Trophoblast cell (in vitro differentiated cells and primary cell): ENCODE data around the gene EXOC4.
"Not testable (repeated sequence)": the region's sequence is repeated elsewhere in the genome, so short reads cannot be mapped to it uniquely, and the experiment has no call there.

Source experiments
- DNase-seq, 2 donors: peaks; one replicate each; pipeline ENCODE4 v3.0.0-alpha.2; 2016
- H2AFZ ChIP-seq: 2 replicates; pipeline ENCODE4 v1.6.1; 2013; ENCODE audit warnings: low read length, moderate library complexity, mild to moderate bottlenecking; ENCODE audit not compliant: insufficient read depth, poor library complexity
- H2AK5ac ChIP-seq: 2 replicates; pipeline ENCODE4 v1.6.1; 2013; ENCODE audit warnings: mild to moderate bottlenecking, low read length
- H2BK120ac ChIP-seq: 2 replicates; pipeline ENCODE4 v1.6.1; 2013; ENCODE audit warnings: low read length, mild to moderate bottlenecking, moderate library complexity; ENCODE audit not compliant: insufficient read depth, poor library complexity
- H2BK12ac ChIP-seq: 2 replicates; pipeline ENCODE4 v1.6.1; 2013; ENCODE audit warnings: mild to moderate bottlenecking, low read length, moderate library complexity
- H2BK5ac ChIP-seq: 2 replicates; pipeline ENCODE4 v1.6.1; 2013; ENCODE audit warnings: low read length, low read depth, moderate library complexity, mild to moderate bottlenecking; ENCODE audit not compliant: poor library complexity
- H3K14ac ChIP-seq: 2 replicates; pipeline ENCODE4 v1.6.1; 2013; ENCODE audit warnings: mild to moderate bottlenecking, low read length
- H3K18ac ChIP-seq: 2 replicates; pipeline ENCODE4 v1.6.1; 2013; ENCODE audit warnings: mild to moderate bottlenecking, low read length
- H3K23ac ChIP-seq: 2 replicates; pipeline ENCODE4 v1.6.1; 2013; ENCODE audit warnings: low read length
- H3K27ac ChIP-seq: 2 replicates; pipeline ENCODE4 v1.5.1; 2013; ENCODE audit warnings: low read depth, mild to moderate bottlenecking, inconsistent platforms, low read length, moderate library complexity
- H3K27me3 ChIP-seq: 2 replicates; pipeline ENCODE4 v1.6.1; 2013; ENCODE audit warnings: inconsistent platforms, mild to moderate bottlenecking, low read length, moderate library complexity; ENCODE audit not compliant: insufficient read depth
- H3K36me3 ChIP-seq, 2 experiments: 1 replicate in 1 of 2; 2 replicates in 1 of 2; pipeline ENCODE4 v1.6.1; 2013; ENCODE audit warnings: low read length in 2 of 2, mild to moderate bottlenecking in 2 of 2, moderate library complexity in 1 of 2; ENCODE audit not compliant: insufficient read depth in 2 of 2, control insufficient read depth in 1 of 2
- H3K4ac ChIP-seq: 2 replicates; pipeline ENCODE4 v1.6.1; 2013; ENCODE audit warnings: low read depth, mild to moderate bottlenecking, low read length, moderate library complexity
- H3K4me1 ChIP-seq, 2 experiments: 1 replicate in 1 of 2; 2 replicates in 1 of 2; pipeline ENCODE4 v1.6.1; 2013; ENCODE audit warnings: low read length in 2 of 2, mild to moderate bottlenecking in 2 of 2, moderate library complexity in 1 of 2; ENCODE audit not compliant: insufficient read depth in 2 of 2, control insufficient read depth in 1 of 2
- H3K4me2 ChIP-seq: 2 replicates; pipeline ENCODE4 v1.6.1; 2013; ENCODE audit warnings: inconsistent platforms, mild to moderate bottlenecking, low read length, moderate library complexity
- H3K4me3 ChIP-seq: 2 replicates; pipeline ENCODE4 v1.5.1; 2013; ENCODE audit warnings: mild to moderate bottlenecking, low read depth, low read length, inconsistent platforms
- H3K79me1 ChIP-seq: one replicate; pipeline ENCODE4 v1.6.1; 2013; ENCODE audit warnings: low read length
- H3K79me2 ChIP-seq: 2 replicates; pipeline ENCODE4 v1.6.1; 2013; ENCODE audit warnings: low read length, mild to moderate bottlenecking; ENCODE audit not compliant: control insufficient read depth, insufficient read depth, poor library complexity
- H3K9ac ChIP-seq: 2 replicates; pipeline ENCODE4 v1.6.1; 2013; ENCODE audit warnings: mild to moderate bottlenecking, low read length
- H3K9me3 ChIP-seq: 2 replicates; pipeline ENCODE4 v1.6.1; 2013; ENCODE audit warnings: low read depth, mild to moderate bottlenecking, control low read depth, inconsistent platforms, low read length; ENCODE audit not compliant: insufficient read depth
- H4K12ac ChIP-seq: 2 replicates; pipeline ENCODE4 v1.6.1; 2013; ENCODE audit warnings: low read depth, mild to moderate bottlenecking, low read length, moderate library complexity
- H4K8ac ChIP-seq: 2 replicates; pipeline ENCODE4 v1.6.1; 2013; ENCODE audit warnings: low read depth, mild to moderate bottlenecking, low read length, moderate library complexity
- H4K91ac ChIP-seq: one replicate; pipeline ENCODE4 v1.6.1; 2013; ENCODE audit warnings: low read depth, mild to moderate bottlenecking, low read length, moderate library complexity
- WGBS: extraction: QIAGEN DNeasy Blood & Tissue Kit; methylation state at CpG from one replicate; pipeline ENCODE4 v1.1.7; 2013; ENCODE audit warnings: missing lambda C conversion rate; ENCODE audit not compliant: insufficient read length, insufficient coverage; ENCODE audit errors: extremely low coverage; 5-methylcytosine and 5-hydroxymethylcytosine counted together

EXOC4 gene

GRCh38 chr7:134073276-134073675, 820.4 kb downstream of the EXOC4 start:
- Histone ChIP-seq H4K8ac (no peak overlapping the region), H2BK5ac (no peak overlapping the region), H3K18ac (no peak overlapping the region), H3K14ac (no peak overlapping the region), H2AFZ (no peak overlapping the region), H2BK12ac (no peak overlapping the region), H3K23ac (no peak overlapping the region), H3K79me2 (no peaks in the 10 kb centered on the region), H3K4ac (no peak overlapping the region), H3K4me2 (no peak overlapping the region), H3K27me3 (no peaks in the 10 kb centered on the region), H4K12ac (no peak overlapping the region), H3K4me1 (no peaks in the 10 kb centered on the region), H3K4me3 (no peak overlapping the region), H3K9ac (no peak overlapping the region), H4K91ac (no peak overlapping the region), H3K79me1 (no peaks in the 10 kb centered on the region), H3K36me3 (no peaks in the 10 kb centered on the region), H3K27ac (no peak overlapping the region), H2BK120ac (no peak overlapping the region), H3K9me3 (peaks cover 4% of the 10 kb centered on the region), H2AK5ac (no peak overlapping the region)
- no peak for DNase-seq
- no CpG with 5 or more reads among the region's 6 CpGs for WGBS

GRCh38 chr7:134075799-134076198, 822.9 kb downstream of the EXOC4 start:
- no peak overlapping the region for H2AFZ ChIP-seq
- H3K23ac ChIP-seq = no peak overlapping the region
- no peak for DNase-seq
- H4K91ac ChIP-seq = no peak overlapping the region
- H3K79me2 ChIP-seq = no peaks in the 10 kb centered on the region
- H4K12ac ChIP-seq = no peak overlapping the region
- no peak overlapping the region for H4K8ac ChIP-seq
- H3K14ac ChIP-seq = no peak overlapping the region
- H3K4me3 ChIP-seq = no peak overlapping the region
- WGBS = no CpG with 5 or more reads among the region's 1 CpG
- H3K9me3 ChIP-seq = peaks cover 4% of the 10 kb centered on the region
- no peak overlapping the region for H2AK5ac ChIP-seq
- no peaks in the 10 kb centered on the region for H3K4me1 ChIP-seq
- H3K27ac ChIP-seq = no peak overlapping the region
- H3K27me3 ChIP-seq = no peaks in the 10 kb centered on the region
- H2BK12ac ChIP-seq = no peak overlapping the region
- no peak overlapping the region for H3K9ac ChIP-seq
- H2BK120ac ChIP-seq = no peak overlapping the region
- H3K79me1 ChIP-seq = no peaks in the 10 kb centered on the region
- no peak overlapping the region for H3K4ac ChIP-seq
- no peak overlapping the region for H3K18ac ChIP-seq
- H3K36me3 ChIP-seq = no peaks in the 10 kb centered on the region
- H3K4me2 ChIP-seq = no peak overlapping the region
- no peak overlapping the region for H2BK5ac ChIP-seq

- not testable (repeated sequence) for H4K91ac ChIP-seq, H3K14ac ChIP-seq, H2BK12ac ChIP-seq, H3K36me3 ChIP-seq, H3K4me1 ChIP-seq, H3K18ac ChIP-seq, H2BK120ac ChIP-seq, H3K79me1 ChIP-seq, H2BK5ac ChIP-seq, H3K9ac ChIP-seq, H3K4ac ChIP-seq, H2AFZ ChIP-seq, H3K27me3 ChIP-seq, H3K23ac ChIP-seq, H3K4me2 ChIP-seq, H3K9me3 ChIP-seq, H2AK5ac ChIP-seq, H3K4me3 ChIP-seq, H3K27ac ChIP-seq, H4K12ac ChIP-seq, H4K8ac ChIP-seq, DNase-seq, H3K79me2 ChIP-seq
- no CpG with 5 or more reads among the region's 2 CpGs for WGBS
These were observed 824.7 kb downstream of the EXOC4 start for GRCh38 chr7:134077560-134077959.

- Histone ChIP-seq H2BK120ac (no peak overlapping the region), H3K27me3 (no peaks in the 10 kb centered on the region), H3K18ac (no peak overlapping the region), H3K14ac (no peak overlapping the region), H2AFZ (no peak overlapping the region), H2AK5ac (no peak overlapping the region), H3K23ac (no peak overlapping the region), H4K91ac (no peak overlapping the region), H4K12ac (no peak overlapping the region), H3K27ac (no peak overlapping the region), H4K8ac (no peak overlapping the region), H2BK12ac (no peak overlapping the region), H3K79me2 (no peaks in the 10 kb centered on the region), H3K4me3 (no peak overlapping the region), H2BK5ac (no peak overlapping the region), H3K9ac (no peak overlapping the region), H3K9me3 (no peaks in the 10 kb centered on the region), H3K4me1 (peaks cover 0 to 3% of the 10 kb centered on the region in 2 experiments), H3K4ac (no peak overlapping the region), H3K79me1 (no peaks in the 10 kb centered on the region), H3K4me2 (no peak overlapping the region), H3K36me3 (no peaks in the 10 kb centered on the region)
- WGBS = no CpG with 5 or more reads among the region's 2 CpGs
- no peak for DNase-seq
These were observed 826.1 kb downstream of the EXOC4 start for GRCh38 chr7:134078991-134079390.
